Measurements from ENCODE around the gene ZNF407.

The ZNF407 gene

GRCh38 chr18:74626049-74626874 is 28.6 kb downstream of the ZNF407 start:
- in situ Hi-C loops (cut with MboI; ENCODE audit: low sequenced_read_pairs) = no loop called here

- in situ Hi-C loops (cut with MboI; ENCODE audit: low sequenced_read_pairs) = no loop called here
Measured at GRCh38 chr18:74630804-74631203, 33.1 kb downstream of the ZNF407 start.

GRCh38 chr18:74631212-74631611 is 33.5 kb downstream of the ZNF407 start:
- in situ Hi-C loops (cut with MboI; ENCODE audit: low sequenced_read_pairs) = no loop called here

- in situ Hi-C loops (cut with MboI; ENCODE audit: low sequenced_read_pairs) = no loop called here
Measured at GRCh38 chr18:74631623-74632350, 34.1 kb downstream of the ZNF407 start.

- in situ Hi-C loops (cut with MboI; ENCODE audit: low sequenced_read_pairs) = no loop called here
Measured at GRCh38 chr18:74632351-74632679, 34.6 kb downstream of the ZNF407 start.

- in situ Hi-C loops (cut with MboI; ENCODE audit: low sequenced_read_pairs) = no loop called here
Measured at GRCh38 chr18:74632856-74633255, 35.2 kb downstream of the ZNF407 start.

GRCh38 chr18:74633652-74634352 is 36.1 kb downstream of the ZNF407 start:
- in situ Hi-C loops (cut with MboI; ENCODE audit: low sequenced_read_pairs) = no loop called here

GRCh38 chr18:74635224-74635975 is 37.7 kb downstream of the ZNF407 start:
- in situ Hi-C loops (cut with MboI; ENCODE audit: low sequenced_read_pairs) = no loop called here

GRCh38 chr18:74637070-74637469 is 39.4 kb downstream of the ZNF407 start:
- in situ Hi-C loops (cut with MboI; ENCODE audit: low sequenced_read_pairs) = no loop called here

GRCh38 chr18:74638210-74638609 is 40.5 kb downstream of the ZNF407 start:
- in situ Hi-C loops (cut with MboI; ENCODE audit: low sequenced_read_pairs) = no loop called here

- in situ Hi-C loops (cut with MboI; ENCODE audit: low sequenced_read_pairs) = no loop called here
Measured at GRCh38 chr18:74644713-74645112, 47.0 kb downstream of the ZNF407 start.

- in situ Hi-C loops (cut with MboI; ENCODE audit: low sequenced_read_pairs) = no loop called here
Measured at GRCh38 chr18:74645679-74646078, 48.0 kb downstream of the ZNF407 start.

GRCh38 chr18:74651327-74652128 is 53.9 kb downstream of the ZNF407 start:
- in situ Hi-C loops (cut with MboI; ENCODE audit: low sequenced_read_pairs) = no loop called here

GRCh38 chr18:74652392-74652988 is 54.8 kb downstream of the ZNF407 start:
- in situ Hi-C loops (cut with MboI; ENCODE audit: low sequenced_read_pairs) = no loop called here

- in situ Hi-C loops (cut with MboI; ENCODE audit: low sequenced_read_pairs) = no loop called here
Measured at GRCh38 chr18:74654638-74655037, 57.0 kb downstream of the ZNF407 start.

- in situ Hi-C loops (cut with MboI; ENCODE audit: low sequenced_read_pairs) = no loop called here
Measured at GRCh38 chr18:74661008-74661407, 63.3 kb downstream of the ZNF407 start.

GRCh38 chr18:74661691-74662090 is 64.0 kb downstream of the ZNF407 start:
- in situ Hi-C loops (cut with MboI; ENCODE audit: low sequenced_read_pairs) = no loop called here

GRCh38 chr18:74662622-74663021 is 65.0 kb downstream of the ZNF407 start:
- in situ Hi-C loops (cut with MboI; ENCODE audit: low sequenced_read_pairs) = no loop called here

GRCh38 chr18:74665346-74665745 is 67.7 kb downstream of the ZNF407 start:
- in situ Hi-C loops (cut with MboI; ENCODE audit: low sequenced_read_pairs) = no loop called here

GRCh38 chr18:74665905-74666304 is 68.2 kb downstream of the ZNF407 start:
- in situ Hi-C loops (cut with MboI; ENCODE audit: low sequenced_read_pairs) = no loop called here

Measured in hTERT RPE-1 (cell line).